Tibial nerve (tissue), 3 donors: ENCODE results near the gene ITIH6.

ENCODE experiments used
- POLR2A ChIP-seq, 2 donors: fragments of 450-650 bp; IDR thresholded peaks; one replicate each; pipeline ENCODE4 v1.6.1; 2017; ENCODE audit warnings: antibody characterized with exemption in 2 of 2, mild to moderate bottlenecking in 2 of 2, moderate library complexity in 2 of 2
- TF ChIP-seq, protein P1 (sequence below), 5 experiments: fragments of 200-600 bp in 3 of 5; fragments of 450-650 bp in 2 of 5; sonication (generic) in 3 of 5; IDR thresholded peaks; one replicate each; pipeline ENCODE4 v1.5.1; 2016 to 2019; ENCODE audit warnings: antibody characterized with exemption in 5 of 5, mild to moderate bottlenecking in 3 of 5, moderate library complexity in 2 of 5

DNA sequence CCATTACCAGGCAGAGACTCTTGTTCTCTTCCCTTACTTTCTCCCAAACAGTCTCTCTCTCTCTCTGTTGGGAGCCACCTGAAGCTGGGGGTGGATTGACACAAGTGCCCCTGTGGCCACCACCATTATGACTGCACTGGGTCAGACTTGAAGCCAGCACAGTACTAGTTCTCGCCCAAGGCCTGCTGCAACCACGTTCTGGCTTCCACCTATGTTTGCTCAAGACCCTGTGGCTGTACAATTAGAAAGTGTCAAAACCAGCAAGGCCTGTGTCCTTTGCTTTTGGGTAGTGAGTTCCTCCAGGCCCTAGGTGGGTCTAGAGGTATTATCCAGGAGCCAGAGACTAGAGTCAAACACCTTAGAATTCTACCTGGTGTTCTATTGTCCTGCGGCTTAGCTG is 40.5 kb upstream of the ITIH6 start:
- TF ChIP-seq, protein P1, sequence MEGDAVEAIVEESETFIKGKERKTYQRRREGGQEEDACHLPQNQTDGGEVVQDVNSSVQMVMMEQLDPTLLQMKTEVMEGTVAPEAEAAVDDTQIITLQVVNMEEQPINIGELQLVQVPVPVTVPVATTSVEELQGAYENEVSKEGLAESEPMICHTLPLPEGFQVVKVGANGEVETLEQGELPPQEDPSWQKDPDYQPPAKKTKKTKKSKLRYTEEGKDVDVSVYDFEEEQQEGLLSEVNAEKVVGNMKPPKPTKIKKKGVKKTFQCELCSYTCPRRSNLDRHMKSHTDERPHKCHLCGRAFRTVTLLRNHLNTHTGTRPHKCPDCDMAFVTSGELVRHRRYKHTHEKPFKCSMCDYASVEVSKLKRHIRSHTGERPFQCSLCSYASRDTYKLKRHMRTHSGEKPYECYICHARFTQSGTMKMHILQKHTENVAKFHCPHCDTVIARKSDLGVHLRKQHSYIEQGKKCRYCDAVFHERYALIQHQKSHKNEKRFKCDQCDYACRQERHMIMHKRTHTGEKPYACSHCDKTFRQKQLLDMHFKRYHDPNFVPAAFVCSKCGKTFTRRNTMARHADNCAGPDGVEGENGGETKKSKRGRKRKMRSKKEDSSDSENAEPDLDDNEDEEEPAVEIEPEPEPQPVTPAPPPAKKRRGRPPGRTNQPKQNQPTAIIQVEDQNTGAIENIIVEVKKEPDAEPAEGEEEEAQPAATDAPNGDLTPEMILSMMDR (IDR thresholded peaks at IDR 0.05), result no peak
- no peak for TF ChIP-seq POLR2A (IDR thresholded peaks at IDR 0.05)
